C4-2B (cell line): Measurements from ENCODE around the gene RXRA.
A peak's percentile ranks its signal among the peaks of the same experiment; 100 is the strongest.

Experiments used
- H3K27ac ChIP-seq: fragments of 450-650 bp; 2 replicates; pipeline ENCODE4 v1.5.1; 2017
- CTCF ChIP-seq: fragments of 450-650 bp; conservative IDR thresholded peaks from 2 replicates; pipeline ENCODE4 v1.5.1; 2017; ENCODE audit warnings: mild to moderate bottlenecking
- ZFX ChIP-seq: fragments of 450-650 bp; IDR thresholded peaks from 2 replicates; pipeline ENCODE4 v1.6.1; 2017

Gene RXRA

GRCh38 chr9:134401391-134401790, 75.1 kb downstream of the RXRA start:
- TF ChIP-seq CTCF = no peak
- TF ChIP-seq ZFX = no peak
- no peak overlapping the region for H3K27ac ChIP-seq

- no peak overlapping the region for H3K27ac ChIP-seq
- no peak for TF ChIP-seq ZFX
- no peak for TF ChIP-seq CTCF
These were observed 75.9 kb downstream of the RXRA start for GRCh38 chr9:134402182-134402581.

- no peak overlapping the region; the same call in 1 of the 2 replicates for H3K27ac ChIP-seq
- no peak for TF ChIP-seq CTCF
- no peak for TF ChIP-seq ZFX
These were observed 77.0 kb downstream of the RXRA start for GRCh38 chr9:134403292-134403681.

GRCh38 chr9:134403682-134404301, 77.5 kb downstream of the RXRA start:
- TF ChIP-seq ZFX = no peak
- TF ChIP-seq CTCF = no peak
- H3K27ac ChIP-seq = peak overlapping the region; percentile 89

- H3K27ac ChIP-seq = peak overlapping the region; percentile 89
- TF ChIP-seq CTCF = no peak
- TF ChIP-seq ZFX = no peak
These were observed 78.4 kb downstream of the RXRA start for GRCh38 chr9:134404376-134405358.

GRCh38 chr9:134405527-134405926, 79.3 kb downstream of the RXRA start:
- H3K27ac ChIP-seq = peak overlapping the region; percentile 89
- TF ChIP-seq CTCF = no peak
- TF ChIP-seq ZFX = no peak

GRCh38 chr9:134406366-134407120, 80.3 kb downstream of the RXRA start:
- TF ChIP-seq CTCF (no peak), ZFX (peak; percentile 53; the same call in 1 of the 2 replicates)
- H3K27ac ChIP-seq = peak overlapping the region; percentile 89
